ENCODE measurements around the gene AGMAT.

- TF ChIP-seq RCOR2 (CRISPR knock-in tag; IDR thresholded peaks at IDR 0.05) (no peak), USF2 (IDR thresholded peaks at IDR 0.05; ENCODE audit: low read depth, low read length) (no peak), USF2 (CRISPR knock-in tag; IDR thresholded peaks at IDR 0.05; ENCODE audit: borderline replicate concordance) (no peak), ZSCAN30 (CRISPR knock-in tag; IDR thresholded peaks at IDR 0.05) (no peak), CTCF (CRISPR knock-in tag; IDR thresholded peaks at IDR 0.05) (no peak), EZH2 (conservative IDR thresholded peaks at IDR 0.05; ENCODE audit: low read depth, low read length) (no peak)
Observed at GRCh38 chr1:15610167-15610566, 25.3 kb upstream of the AGMAT start.
